Activated CD4-positive, CD25-positive, alpha-beta regulatory T cell treated with anti-CD3 and anti-CD28 coated beads, Interleukin-2, amount 50 U/mL, for 24 hours (primary cell): ENCODE results near the gene MARCHF2.
"Not testable (repeated sequence)": the region's sequence is repeated elsewhere in the genome, so short reads cannot be mapped to it uniquely, and the experiment has no call there.

Source experiments
- ATAC-seq, 2 donors: fragments of 150-1000 bp; cut with Tn5 transposase; one replicate each; pipeline ENCODE4 v1.10.0; 2021; ENCODE audit warnings: mild to moderate bottlenecking in 1 of 2, moderate library complexity in 1 of 2

Gene MARCHF2

GRCh38 chr19:8412783-8413628 is at the start of gene MARCHF2:
Gene MARCHF2 (plus strand): TSS chr19:8413305. CDS start chr19:8421841, 8,536 bp downstream.
- ATAC-seq, result peak; percentile 100

- peak; percentile 62 to 68 for ATAC-seq
Measured at GRCh38 chr19:8363803-8364771, 49.0 kb upstream of the MARCHF2 start, which contains the start of gene ANGPTL4. Gene ANGPTL4 (plus strand): TSS chr19:8364155. CDS start chr19:8364322, 167 bp downstream.

GRCh38 chr19:8366121-8366581 is 47.0 kb upstream of the MARCHF2 start:
- ATAC-seq, result no peak

GRCh38 chr19:8366961-8367326 is 46.2 kb upstream of the MARCHF2 start:
- no peak for ATAC-seq

- no peak for ATAC-seq
Measured at GRCh38 chr19:8367327-8368001, 45.6 kb upstream of the MARCHF2 start.

- no peak for ATAC-seq
Measured at GRCh38 chr19:8370176-8371010, 42.7 kb upstream of the MARCHF2 start.

- ATAC-seq, result no peak
Measured at GRCh38 chr19:8371011-8371804, 41.9 kb upstream of the MARCHF2 start.

- ATAC-seq, result no peak
Measured at GRCh38 chr19:8373867-8374813, 39.0 kb upstream of the MARCHF2 start.

- ATAC-seq, result not testable (repeated sequence)
Measured at GRCh38 chr19:8375766-8376165, 37.3 kb upstream of the MARCHF2 start.

GRCh38 chr19:8376373-8376974 is 36.6 kb upstream of the MARCHF2 start:
- not testable (repeated sequence) for ATAC-seq

GRCh38 chr19:8377598-8377997 is 35.5 kb upstream of the MARCHF2 start:
- ATAC-seq, result no peak

- not testable (repeated sequence) for ATAC-seq
Measured at GRCh38 chr19:8379156-8379891, 33.8 kb upstream of the MARCHF2 start.

GRCh38 chr19:8384569-8384968 is 28.5 kb upstream of the MARCHF2 start:
- ATAC-seq, result not testable (repeated sequence)

- ATAC-seq, result not testable (repeated sequence)
Measured at GRCh38 chr19:8385103-8385502, 28.0 kb upstream of the MARCHF2 start.

- ATAC-seq, result not testable (repeated sequence)
Measured at GRCh38 chr19:8385566-8385965, 27.5 kb upstream of the MARCHF2 start.

- ATAC-seq, result not testable (repeated sequence)
Measured at GRCh38 chr19:8386419-8386818, 26.7 kb upstream of the MARCHF2 start.

- no peak for ATAC-seq
Measured at GRCh38 chr19:8386990-8387389, 26.1 kb upstream of the MARCHF2 start.
